ENCODE measurements around the gene PSMD1. TPM values are rescaled to one million over a fixed set of nuclear protein-coding genes. Genes with fewer than 3 reads are reported as not detected.

Gene PSMD1
- polyA plus RNA-seq, result 198 to 267 TPM (median 262 TPM) in 3 replicates
- 44.0 TPM for polyA plus RNA-seq (2011; ENCODE audit: low read depth)
- polyA plus RNA-seq (2011; cell fraction: cytosol; rRNA removed), result 124 and 210 TPM in 2 replicates
- 219 and 247 TPM in 2 replicates for polyA plus RNA-seq (2011; cell fraction: nucleus; rRNA removed)
- 65.3 and 132 TPM in 2 replicates for polyA plus RNA-seq (2012; ENCODE audit: low replicate concordance)
- 253 to 451 TPM (median 423 TPM) in 3 replicates for polyA minus RNA-seq
- polyA minus RNA-seq (2011; cell fraction: cytosol; rRNA and poly(A)+ RNA removed), result 93.6 TPM
- 147 and 233 TPM in 2 replicates for polyA minus RNA-seq (2011; cell fraction: nucleus; rRNA and poly(A)+ RNA removed)

DNA sequence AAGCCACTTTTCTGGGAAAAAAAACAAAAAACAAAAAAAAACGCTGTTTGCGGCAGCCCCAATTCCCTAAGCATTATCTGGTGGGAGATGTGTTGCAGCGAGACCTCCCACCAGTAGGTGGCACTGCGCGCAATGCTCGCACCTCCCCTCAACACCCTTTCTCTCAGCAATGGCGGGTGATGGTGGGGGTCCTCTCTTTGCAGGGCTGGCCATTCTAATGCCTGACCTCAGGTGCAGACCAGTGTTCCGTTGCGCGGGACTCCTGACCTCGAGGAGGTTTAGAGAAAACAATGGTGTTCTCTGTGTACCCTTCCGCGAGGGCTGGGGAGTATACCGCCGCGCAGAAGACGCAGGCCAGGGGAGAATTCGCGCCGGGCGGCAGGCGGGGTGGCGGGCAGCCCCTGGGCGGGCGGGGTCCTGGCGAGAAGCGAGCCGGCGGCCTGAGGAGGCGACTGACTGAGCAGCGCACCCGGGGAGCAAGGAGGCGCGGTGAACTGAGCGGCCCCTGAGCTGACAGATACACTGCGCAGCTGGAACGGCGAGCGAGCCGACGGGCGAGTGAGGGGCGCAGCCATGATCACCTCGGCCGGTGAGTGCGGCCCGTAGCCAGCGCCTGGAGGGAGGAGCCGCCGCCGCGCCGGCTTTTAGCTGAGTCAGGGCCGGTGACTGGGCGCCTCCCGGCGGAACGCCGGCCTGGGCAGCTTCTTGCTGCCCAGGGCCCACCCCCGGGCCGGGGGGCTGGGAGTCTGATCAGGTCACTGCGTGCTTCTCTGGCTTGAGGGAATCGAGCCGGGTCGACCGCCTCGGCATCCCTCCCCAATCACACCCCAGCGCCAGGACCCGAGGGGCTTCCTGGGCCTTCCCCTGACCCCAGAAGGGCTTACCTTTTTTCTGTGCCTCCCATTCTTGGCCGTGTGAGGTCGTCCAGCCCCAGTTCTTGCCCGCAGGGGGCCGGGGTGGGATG, at the start of gene PSMD1:
PSMD1 (plus strand) TSS at position 415 of the 964 bp plus-strand sequence; CDS start at position 574, 159 bp downstream.
- H3K9me3 ChIP-seq (ENCODE audit: control insufficient read depth, low read depth, low read length), result no peaks in the 10 kb centered on the region
- DNase-seq (ENCODE audit: low read depth, low spot score), result peak; percentile 58
- H3K27me3 ChIP-seq (ENCODE audit: control insufficient read depth, extremely low read depth, insufficient read depth, low read length), result no peaks in the 10 kb centered on the region
- FAIRE-seq, result peak; percentile 60
- peak within 1 kb of the TSS; percentile 97 for H2AFZ ChIP-seq (ENCODE audit: control insufficient read depth, low read length)
- peaks cover 29% of the 10 kb centered on the region for H3K4me1 ChIP-seq (ENCODE audit: control insufficient read depth, extremely low read depth, insufficient read depth, low read length)
- peaks cover 49% of the 10 kb centered on the region for H3K79me2 ChIP-seq (ENCODE audit: control insufficient read depth, insufficient read depth, low read length)
- dilution Hi-C loops (cut with MboI; ENCODE audit: extremely low pct_ligation_motif_present, low sequenced_read_pairs), result no loop called here
- H3K9ac ChIP-seq (ENCODE audit: control insufficient read depth, extremely low read depth, insufficient read depth, low read length), result peak within 1 kb of the TSS; percentile 99
- H3K36me3 ChIP-seq (ENCODE audit: control insufficient read depth in 2 of 2, extremely low read depth in 1 of 2, insufficient read depth in 2 of 2, low read length in 2 of 2), result peaks cover 0 to 2% of the 10 kb centered on the region in 2 experiments
- no peak for TF ChIP-seq EZH2 (IDR thresholded peaks at IDR 0.05; ENCODE audit: low read length)
- TF ChIP-seq, protein P1, sequence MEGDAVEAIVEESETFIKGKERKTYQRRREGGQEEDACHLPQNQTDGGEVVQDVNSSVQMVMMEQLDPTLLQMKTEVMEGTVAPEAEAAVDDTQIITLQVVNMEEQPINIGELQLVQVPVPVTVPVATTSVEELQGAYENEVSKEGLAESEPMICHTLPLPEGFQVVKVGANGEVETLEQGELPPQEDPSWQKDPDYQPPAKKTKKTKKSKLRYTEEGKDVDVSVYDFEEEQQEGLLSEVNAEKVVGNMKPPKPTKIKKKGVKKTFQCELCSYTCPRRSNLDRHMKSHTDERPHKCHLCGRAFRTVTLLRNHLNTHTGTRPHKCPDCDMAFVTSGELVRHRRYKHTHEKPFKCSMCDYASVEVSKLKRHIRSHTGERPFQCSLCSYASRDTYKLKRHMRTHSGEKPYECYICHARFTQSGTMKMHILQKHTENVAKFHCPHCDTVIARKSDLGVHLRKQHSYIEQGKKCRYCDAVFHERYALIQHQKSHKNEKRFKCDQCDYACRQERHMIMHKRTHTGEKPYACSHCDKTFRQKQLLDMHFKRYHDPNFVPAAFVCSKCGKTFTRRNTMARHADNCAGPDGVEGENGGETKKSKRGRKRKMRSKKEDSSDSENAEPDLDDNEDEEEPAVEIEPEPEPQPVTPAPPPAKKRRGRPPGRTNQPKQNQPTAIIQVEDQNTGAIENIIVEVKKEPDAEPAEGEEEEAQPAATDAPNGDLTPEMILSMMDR (optimal IDR thresholded peaks at IDR 0.05 in 1 of 3, IDR thresholded peaks at IDR 0.05 in 1 of 3, conservative IDR thresholded peaks at IDR 0.05 in 1 of 3; ENCODE audit: extremely low read depth in 1 of 3, insufficient read depth in 2 of 3, low read length in 3 of 3), result peak; percentile 97 to 99 (median 99)
- no peaks in the 10 kb centered on the region for H3K9me1 ChIP-seq (ENCODE audit: control insufficient read depth, extremely low read depth, insufficient read depth, low read length)
- peak within 1 kb of the TSS; percentile 94 for H3K4me2 ChIP-seq (ENCODE audit: control insufficient read depth, extremely low read depth, insufficient read depth, low read depth, low read length)
- peak within 1 kb of the TSS; percentile 96 for H3K27ac ChIP-seq (ENCODE audit: control insufficient read depth, insufficient read depth, low read length)
- no peaks in the 10 kb centered on the region for H4K20me1 ChIP-seq (ENCODE audit: control insufficient read depth, extremely low read depth, insufficient read depth, low read length)
- H3K4me3 ChIP-seq (ENCODE audit: control insufficient read depth in 2 of 3, extremely low read depth in 1 of 3, insufficient read depth in 2 of 3, low read depth in 1 of 3, low read length in 3 of 3), result peak within 1 kb of the TSS; percentile 94 to 98 (median 95)

DNA sequence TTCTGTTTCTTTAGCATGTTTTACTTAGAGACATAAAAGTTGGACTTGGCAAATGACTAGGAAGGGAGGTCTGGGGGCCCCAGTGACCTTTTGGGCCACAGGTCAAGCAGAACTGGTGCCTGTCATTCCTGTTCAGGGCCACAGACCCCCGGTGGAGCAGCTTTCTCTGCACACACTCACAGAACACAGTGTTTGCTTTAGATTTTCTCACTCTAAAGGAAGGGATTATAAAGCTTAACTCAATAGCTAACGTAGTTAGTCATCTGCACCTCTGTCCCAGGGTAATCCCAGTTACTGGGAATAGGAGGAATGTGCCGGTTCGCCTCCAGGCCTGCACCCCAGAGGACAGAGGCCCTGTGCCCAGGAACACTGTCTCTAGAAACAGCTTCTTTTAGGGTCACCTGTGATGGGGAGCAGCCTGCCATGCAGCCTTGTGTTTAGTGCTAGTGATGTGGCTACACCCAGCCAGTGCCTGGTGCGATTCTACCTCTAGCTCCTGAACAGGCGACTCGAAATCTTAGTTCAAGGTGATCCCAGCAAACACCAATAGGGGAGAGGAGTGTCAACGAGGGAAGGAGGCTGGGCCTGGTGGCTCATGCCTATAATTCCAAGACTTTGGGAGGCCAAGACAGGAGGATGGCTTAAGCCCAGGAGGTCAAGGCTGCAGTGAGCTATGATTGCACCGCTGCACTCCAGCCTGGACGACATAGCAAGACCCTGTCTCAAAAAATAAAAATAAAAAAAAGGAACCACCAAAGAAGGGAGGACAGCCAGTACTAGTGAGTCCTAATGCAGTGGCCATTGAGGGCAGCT, 49.2 kb upstream of the PSMD1 start:
- Histone ChIP-seq H3K4me3 (ENCODE audit: control insufficient read depth in 2 of 3, extremely low read depth in 1 of 3, insufficient read depth in 2 of 3, low read depth in 1 of 3, low read length in 3 of 3) (no peak overlapping the region), H3K27me3 (ENCODE audit: control insufficient read depth, extremely low read depth, insufficient read depth, low read length) (peaks cover 31% of the 10 kb centered on the region), H4K20me1 (ENCODE audit: control insufficient read depth, extremely low read depth, insufficient read depth, low read length) (no peaks in the 10 kb centered on the region), H2AFZ (ENCODE audit: control insufficient read depth, low read length) (no peak overlapping the region), H3K9me3 (ENCODE audit: control insufficient read depth, low read depth, low read length) (peaks cover 2% of the 10 kb centered on the region), H3K79me2 (ENCODE audit: control insufficient read depth, insufficient read depth, low read length) (no peaks in the 10 kb centered on the region), H3K36me3 (ENCODE audit: control insufficient read depth in 2 of 2, extremely low read depth in 1 of 2, insufficient read depth in 2 of 2, low read length in 2 of 2) (no peaks in the 10 kb centered on the region), H3K9me1 (ENCODE audit: control insufficient read depth, extremely low read depth, insufficient read depth, low read length) (no peaks in the 10 kb centered on the region), H3K4me1 (ENCODE audit: control insufficient read depth, extremely low read depth, insufficient read depth, low read length) (no peaks in the 10 kb centered on the region), H3K9ac (ENCODE audit: control insufficient read depth, extremely low read depth, insufficient read depth, low read length) (no peak overlapping the region), H3K4me2 (ENCODE audit: control insufficient read depth, extremely low read depth, insufficient read depth, low read depth, low read length) (no peak overlapping the region), H3K27ac (ENCODE audit: control insufficient read depth, insufficient read depth, low read length) (no peak overlapping the region)
- TF ChIP-seq EZH2 (IDR thresholded peaks at IDR 0.05; ENCODE audit: low read length), result no peak
- TF ChIP-seq, protein P1 (optimal IDR thresholded peaks at IDR 0.05 in 1 of 3, IDR thresholded peaks at IDR 0.05 in 1 of 3, conservative IDR thresholded peaks at IDR 0.05 in 1 of 3; ENCODE audit: extremely low read depth in 1 of 3, insufficient read depth in 2 of 3, low read length in 3 of 3), result no peak
- DNase-seq (ENCODE audit: low read depth, low spot score) (no peak), FAIRE-seq (no peak)
- dilution Hi-C loops (cut with MboI; ENCODE audit: extremely low pct_ligation_motif_present, low sequenced_read_pairs), result no loop called here
